Tibial nerve (tissue), 4 donors: ENCODE results near the gene SDCBP2.
"Not testable (repeated sequence)": the region's sequence is repeated elsewhere in the genome, so short reads cannot be mapped to it uniquely, and the experiment has no call there.

Source experiments
- CTCF ChIP-seq, 5 experiments: fragments of 200-600 bp in 3 of 5; fragments of 450-650 bp in 2 of 5; sonication (generic) in 3 of 5; IDR thresholded peaks; one replicate each; pipeline ENCODE4 v1.5.1; 2016 to 2019; ENCODE audit warnings: antibody characterized with exemption in 5 of 5, mild to moderate bottlenecking in 3 of 5, moderate library complexity in 2 of 5
- EP300 ChIP-seq, 2 donors: sonication (generic); formaldehyde crosslinking; IDR thresholded peaks; one replicate each; pipeline ENCODE4 v1.6.1; 2017; ENCODE audit warnings: antibody characterized with exemption in 2 of 2, mild to moderate bottlenecking in 1 of 2

GRCh38 chr20:1343446-1344124, 14.6 kb upstream of the SDCBP2 start:
- TF ChIP-seq CTCF, EP300 (IDR thresholded peaks at IDR 0.05): not testable (repeated sequence)
